Esophagus squamous epithelium (tissue), 4 donors: ENCODE measurements around the gene CAPZB.

Experiments
- POLR2A ChIP-seq, 4 donors: fragments of 450-650 bp; IDR thresholded peaks; one replicate each; pipeline ENCODE4 v1.6.1; 2017; ENCODE audit warnings: antibody characterized with exemption in 4 of 4, mild to moderate bottlenecking in 4 of 4, moderate library complexity in 3 of 4
- TF ChIP-seq, protein P1 (sequence below), 6 experiments: fragments of 450-650 bp in 4 of 6; fragments of 200-600 bp in 2 of 6; sonication (generic) in 2 of 6; IDR thresholded peaks; one replicate each; pipeline ENCODE4 v1.5.1; 2016 to 2019; ENCODE audit warnings: antibody characterized with exemption in 6 of 6, mild to moderate bottlenecking in 4 of 6, moderate library complexity in 4 of 6

DNA sequence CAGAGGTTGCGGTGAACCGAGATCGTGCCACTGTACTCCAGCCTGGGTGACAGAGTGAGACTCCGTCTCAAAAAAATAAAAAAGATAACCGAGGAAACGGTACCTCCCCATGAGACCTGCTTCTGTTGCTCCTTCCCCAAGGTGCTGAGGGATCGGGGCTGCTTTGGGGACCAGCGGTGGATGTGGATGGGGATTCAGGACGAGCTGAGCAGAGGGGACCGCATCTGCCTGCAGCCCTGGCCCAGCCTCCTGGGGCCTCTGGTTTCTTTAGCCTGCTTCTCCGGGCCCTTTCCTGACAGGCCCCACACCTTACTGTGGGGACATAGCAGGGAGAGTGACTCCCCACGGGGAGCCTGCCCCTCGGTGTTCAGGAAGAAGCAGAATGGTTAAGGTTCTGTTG, 156.2 kb downstream of the CAPZB start:
- TF ChIP-seq, protein P1, sequence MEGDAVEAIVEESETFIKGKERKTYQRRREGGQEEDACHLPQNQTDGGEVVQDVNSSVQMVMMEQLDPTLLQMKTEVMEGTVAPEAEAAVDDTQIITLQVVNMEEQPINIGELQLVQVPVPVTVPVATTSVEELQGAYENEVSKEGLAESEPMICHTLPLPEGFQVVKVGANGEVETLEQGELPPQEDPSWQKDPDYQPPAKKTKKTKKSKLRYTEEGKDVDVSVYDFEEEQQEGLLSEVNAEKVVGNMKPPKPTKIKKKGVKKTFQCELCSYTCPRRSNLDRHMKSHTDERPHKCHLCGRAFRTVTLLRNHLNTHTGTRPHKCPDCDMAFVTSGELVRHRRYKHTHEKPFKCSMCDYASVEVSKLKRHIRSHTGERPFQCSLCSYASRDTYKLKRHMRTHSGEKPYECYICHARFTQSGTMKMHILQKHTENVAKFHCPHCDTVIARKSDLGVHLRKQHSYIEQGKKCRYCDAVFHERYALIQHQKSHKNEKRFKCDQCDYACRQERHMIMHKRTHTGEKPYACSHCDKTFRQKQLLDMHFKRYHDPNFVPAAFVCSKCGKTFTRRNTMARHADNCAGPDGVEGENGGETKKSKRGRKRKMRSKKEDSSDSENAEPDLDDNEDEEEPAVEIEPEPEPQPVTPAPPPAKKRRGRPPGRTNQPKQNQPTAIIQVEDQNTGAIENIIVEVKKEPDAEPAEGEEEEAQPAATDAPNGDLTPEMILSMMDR (IDR thresholded peaks at IDR 0.05), result no peak
- TF ChIP-seq POLR2A (IDR thresholded peaks at IDR 0.05), result no peak
